ENCODE measurements around the gene NDUFAF8.

NDUFAF8 gene

DNA sequence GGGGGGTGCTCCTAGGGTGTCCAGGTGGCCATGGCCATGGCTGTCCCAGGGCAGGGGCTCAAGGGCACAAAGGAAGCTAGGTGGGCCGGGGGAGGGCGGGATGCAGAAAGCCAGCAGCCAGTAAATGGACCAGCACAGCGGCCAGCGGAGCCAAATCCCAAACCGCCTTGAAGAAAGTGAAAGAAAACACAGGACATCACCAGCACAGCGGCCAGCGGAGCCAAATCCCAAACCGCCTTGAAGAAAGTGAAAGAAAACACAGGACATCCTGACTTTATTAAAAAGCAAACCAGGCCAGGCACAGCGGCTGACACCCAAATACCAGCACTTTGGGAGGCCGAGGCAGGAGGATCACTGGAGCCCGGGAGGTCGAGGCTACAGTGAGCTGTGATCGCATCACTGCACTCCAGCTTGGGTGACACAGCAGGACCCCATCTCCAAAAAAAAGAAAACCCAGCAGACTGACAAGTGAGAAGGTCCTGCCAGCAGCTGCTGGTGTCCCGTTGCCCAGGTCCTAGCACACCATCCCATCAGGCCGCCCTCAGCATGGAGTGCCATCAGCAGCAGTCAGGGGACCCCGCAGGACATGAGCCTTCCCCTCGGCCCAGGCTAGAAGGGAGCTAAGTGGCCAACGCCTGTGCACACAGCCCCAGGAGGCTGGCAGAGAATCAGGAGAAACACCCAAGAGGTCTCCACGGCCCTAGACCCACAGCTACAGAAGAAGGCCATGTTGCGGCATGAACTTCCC is 39.0 kb downstream of the NDUFAF8 start:
- no peak for DNase-seq

DNA sequence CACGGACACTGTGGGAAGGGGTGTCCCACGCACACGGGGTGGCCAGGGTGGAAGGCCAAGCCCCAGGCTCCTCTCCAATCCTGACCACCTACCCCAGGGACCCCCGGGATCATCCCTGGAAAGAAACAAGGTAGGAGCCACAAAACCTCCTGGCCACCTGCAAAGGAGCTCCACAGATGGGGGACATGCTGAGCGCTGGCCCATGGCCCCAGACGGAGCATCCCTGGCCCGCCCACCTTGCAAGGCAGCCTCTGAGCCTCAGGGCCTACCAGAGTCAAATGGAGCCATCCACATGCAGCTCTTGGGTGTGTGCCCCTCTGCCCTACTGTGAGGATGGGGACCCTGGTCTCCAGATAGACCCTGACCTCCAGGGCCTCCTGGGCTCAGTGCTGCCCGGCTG is 39.7 kb downstream of the NDUFAF8 start:
- no peak for DNase-seq

DNA sequence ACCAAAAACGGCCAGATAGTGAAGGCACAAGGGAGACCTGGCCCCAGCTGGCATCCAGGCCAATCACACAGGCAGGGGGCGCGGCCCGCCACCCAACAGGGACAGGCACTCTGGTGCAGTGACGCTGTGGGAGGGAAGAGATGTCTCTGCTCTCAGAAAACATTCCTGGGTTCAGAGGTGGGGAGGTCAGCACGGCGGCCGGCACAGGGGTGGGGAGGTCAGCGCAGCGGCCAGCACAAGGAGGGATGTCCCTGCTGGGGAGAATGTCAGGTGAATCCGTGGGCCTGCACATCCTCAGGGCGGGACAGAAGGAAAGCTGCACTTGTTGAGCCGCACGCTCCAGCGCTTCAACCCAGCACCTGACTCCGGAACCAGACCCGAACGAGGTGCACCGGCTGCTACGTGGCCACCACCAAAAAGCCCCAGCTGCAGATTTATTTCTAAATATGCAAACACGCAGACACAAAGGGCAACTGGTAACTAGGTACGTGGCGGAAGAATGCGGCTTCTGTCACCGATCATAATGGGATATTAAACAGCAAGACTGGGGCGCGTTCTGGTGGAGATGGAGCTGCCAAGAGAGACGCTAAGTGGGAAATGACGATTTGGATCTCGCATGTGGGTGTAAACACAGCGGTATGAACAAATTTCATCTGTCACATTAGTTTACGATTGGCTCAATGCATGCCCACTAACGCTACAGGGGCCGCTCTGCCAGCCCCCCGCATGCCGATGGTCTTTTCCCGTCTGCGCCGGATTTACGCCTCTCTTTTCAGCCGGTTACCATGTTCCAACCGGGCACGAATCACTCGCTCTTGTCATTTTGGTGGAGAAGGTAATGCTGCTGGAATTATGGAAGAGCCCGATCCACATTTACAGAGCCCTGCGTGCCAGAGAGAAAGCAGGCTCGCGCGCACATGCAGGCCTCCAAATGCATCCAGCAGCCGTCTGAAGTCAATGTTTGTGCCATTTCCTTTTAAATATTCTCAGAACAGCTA is 40.5 kb downstream of the NDUFAF8 start:
- no peak for DNase-seq

DNA sequence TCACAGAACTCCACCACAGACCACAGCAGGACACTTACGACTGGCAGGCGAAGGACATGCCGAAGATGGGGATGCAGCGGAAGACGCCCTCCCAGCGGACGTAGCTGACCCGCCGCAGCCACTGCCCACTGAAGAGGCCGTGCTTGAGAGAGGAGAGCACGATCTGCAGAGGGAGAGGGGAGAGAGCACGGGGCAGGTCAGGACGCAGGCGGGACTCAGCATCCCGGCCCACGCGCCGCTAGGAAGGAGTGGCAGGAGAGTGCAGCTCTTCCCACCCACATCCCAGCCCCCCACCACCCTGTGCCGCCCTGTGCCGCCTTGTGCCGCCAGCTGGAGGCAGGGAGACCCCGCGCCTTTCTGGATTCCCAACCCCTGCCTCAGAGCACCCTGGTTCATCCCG is 41.5 kb downstream of the NDUFAF8 start:
- DNase-seq: no peak

DNA sequence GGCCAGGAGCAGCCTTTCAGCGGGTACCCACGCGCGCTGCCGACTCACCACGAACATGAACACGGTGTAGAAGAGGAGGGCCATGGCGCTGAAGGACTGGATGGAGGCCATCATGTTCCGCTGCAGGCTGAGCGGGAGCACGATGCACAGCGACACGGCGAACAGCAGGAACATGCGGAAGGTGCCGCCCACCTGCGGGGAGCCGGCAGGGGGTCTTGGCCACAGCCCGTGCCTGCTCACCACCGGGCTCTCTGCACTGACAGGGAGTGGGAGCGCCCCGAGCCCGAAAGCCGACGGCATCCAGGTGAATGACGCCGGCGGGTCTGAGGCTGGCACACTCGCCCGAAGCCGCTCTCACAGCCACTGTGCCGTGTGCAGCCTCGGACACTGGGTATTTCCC is 43.0 kb downstream of the NDUFAF8 start:
- no peak for DNase-seq

DNA sequence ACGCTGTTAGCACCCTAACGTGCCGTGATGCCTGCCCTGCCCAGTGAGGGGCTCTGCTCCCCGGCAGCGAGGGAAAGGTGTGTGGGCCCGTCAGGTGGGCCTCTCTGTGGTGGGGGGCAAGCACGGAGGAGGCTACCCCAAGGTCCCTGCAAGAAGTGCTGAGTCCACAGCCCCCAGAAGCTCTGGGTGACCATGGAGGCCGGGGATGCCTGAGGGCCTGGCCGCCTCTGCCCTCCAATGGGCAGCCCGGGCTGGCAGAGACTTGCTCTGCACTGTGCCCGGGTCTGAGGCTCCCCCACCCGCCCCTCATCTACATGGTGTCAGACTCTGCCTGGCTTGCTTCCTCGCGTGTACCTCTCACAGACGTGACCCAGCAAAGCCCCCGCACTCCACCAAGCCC is 43.8 kb downstream of the NDUFAF8 start:
- no peak for DNase-seq

DNA sequence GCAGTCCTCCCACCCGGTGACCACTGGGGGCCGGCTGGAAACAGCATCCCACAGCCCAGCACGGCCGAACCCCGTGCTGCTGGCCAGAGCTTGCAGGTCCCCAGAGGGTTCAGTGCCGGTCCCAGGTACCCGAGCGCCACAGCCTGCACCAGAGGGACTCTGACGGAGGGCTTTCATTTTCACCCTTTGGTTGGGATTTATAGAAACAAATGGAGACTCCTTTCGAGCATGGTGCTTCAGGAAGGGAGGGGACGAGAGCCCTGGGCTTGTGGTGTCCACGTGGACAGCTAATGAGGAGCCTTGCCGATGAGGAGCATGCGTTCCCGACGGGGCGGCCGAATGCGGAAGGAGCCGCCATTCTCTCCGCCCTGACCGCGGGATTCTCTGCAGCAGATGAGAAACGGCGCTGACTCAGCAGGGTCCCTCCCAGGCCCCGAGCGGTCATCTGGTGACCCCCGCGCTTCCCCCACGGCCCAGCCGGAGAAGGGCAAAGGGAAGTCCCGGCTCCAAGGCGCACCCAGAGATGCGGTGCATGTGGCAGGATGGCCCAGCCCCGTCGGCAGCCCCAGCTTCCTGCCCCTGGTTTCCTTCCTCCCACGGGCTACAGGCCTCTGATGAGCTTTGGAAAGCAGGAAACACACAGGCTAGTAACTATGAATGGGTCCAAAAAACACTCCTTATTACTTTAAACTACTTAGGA is 46.2 kb downstream of the NDUFAF8 start:
- DNase-seq: peak; percentile 56

DNA sequence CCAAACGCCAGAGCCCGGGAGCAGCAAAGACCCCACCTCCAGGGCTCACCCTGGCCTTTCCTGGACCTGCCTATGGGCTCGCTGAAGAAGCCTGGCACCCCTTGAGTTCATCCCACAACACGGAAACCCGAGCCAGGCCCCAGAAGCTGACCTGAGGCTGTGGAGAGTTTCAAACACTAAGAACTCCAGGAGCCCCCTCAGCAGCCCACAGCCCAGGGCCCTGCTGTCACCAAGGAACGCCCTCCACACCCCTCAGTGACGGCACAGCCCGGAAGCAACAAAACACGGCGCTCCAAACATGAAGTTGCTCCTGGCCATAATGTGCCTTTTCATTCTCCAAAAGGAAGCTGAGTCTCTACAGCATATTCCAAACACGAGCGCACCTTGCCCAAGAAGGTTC is 46.8 kb downstream of the NDUFAF8 start:
- DNase-seq: no peak

DNA sequence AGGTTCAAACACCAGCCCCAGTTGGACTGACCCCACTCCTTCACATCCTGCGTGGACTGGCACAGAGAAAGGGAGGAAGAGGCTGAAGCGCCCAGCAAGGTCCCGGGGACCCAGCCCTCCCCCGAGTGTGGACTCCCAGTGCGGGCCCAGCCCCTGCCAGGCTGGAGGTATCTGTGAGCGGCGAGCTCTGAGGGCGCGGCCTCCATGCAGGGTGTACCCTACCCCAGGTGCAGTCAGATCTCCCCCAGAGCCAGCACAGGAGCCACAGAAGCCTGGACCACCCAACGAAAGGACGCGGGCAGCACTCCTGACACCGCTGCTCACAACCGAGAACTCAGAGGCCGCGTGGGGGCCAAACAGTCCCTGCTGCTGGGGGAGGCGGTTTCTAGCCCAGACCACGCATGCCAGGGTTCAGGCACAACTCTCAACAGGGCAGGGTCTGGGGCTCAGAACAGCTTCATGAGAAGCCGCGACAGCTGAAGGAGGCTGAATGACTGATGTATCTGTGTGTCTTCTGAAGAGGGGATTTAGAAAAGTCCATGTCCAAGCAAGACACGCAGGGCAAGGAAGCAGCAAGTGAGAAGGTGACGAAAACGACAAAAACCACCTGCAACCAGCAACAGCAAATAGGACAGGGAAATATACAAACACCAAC is 47.5 kb downstream of the NDUFAF8 start:
- DNase-seq: no peak

DNA sequence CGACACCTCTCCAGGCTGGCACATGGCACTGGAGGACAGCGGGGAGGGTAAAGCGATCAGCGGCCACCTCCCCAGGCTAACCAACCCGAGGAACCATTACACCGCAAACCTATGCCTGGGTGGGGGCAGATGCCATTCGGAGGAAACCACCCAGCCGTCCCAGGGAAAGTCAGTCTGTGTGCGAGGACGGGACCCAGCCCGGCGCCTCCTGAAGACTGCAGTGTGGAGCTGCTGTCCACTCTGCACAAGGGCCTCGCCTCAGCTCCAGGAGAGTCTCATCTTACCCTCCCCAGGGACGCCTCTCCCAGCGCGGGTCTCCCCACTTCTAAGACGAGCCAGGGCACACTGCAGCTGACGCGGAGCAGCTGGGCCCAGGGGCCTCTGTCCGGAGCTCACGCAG is 48.0 kb downstream of the NDUFAF8 start:
- no peak for DNase-seq

DNA sequence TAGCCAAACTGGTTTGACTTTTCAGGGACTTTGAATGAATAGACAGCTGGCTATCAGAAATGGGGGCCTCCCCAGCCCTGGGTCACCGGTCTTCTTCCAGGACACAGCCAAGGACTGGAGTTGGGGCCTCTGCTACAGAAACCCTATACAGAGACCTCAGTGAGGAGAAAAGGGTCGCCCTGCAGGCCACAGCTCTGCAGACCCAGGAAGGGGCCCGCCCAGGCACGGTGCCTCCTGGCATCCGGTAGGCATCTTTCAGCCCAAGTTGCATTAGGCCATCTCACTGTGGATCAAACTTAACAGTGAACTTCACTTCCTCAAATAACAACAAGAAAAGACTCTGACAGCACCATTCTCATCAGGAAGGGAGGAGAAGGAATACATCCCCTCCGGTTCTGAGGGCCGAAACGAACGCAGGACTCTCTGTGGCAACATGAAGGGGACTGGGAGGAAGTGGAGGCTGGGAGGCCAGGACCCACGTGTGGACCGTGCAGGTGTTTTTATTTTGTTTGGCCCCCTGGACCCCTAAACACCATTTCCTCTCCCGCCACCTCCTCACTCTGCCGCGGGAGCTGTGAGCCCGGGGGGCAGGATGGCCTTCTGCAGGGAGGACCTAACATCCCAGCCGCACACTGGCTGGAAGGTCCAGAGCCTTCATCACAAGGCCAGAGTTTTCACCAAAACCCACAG is 48.8 kb downstream of the NDUFAF8 start:
- no peak for DNase-seq

DNA sequence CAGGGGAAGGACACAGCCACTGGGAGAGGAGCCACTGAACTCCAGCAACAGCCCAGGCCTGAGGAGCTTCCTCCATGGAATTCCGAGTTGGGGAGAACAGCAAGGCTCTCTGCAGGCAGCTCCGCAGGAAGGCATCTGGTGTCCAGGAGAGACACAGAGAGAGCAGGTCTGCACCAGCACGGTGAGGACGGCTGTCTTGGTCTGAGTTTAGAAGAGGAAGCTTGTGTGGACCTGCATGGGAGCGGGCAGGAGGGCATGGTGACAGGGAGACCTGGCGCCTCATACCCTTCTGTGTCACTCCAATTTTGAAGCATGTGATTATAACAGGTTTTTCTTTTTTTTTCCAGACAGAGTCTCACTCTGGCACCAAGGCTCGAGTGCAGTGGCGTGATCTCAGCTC is 49.6 kb downstream of the NDUFAF8 start:
- DNase-seq: no peak

DNA sequence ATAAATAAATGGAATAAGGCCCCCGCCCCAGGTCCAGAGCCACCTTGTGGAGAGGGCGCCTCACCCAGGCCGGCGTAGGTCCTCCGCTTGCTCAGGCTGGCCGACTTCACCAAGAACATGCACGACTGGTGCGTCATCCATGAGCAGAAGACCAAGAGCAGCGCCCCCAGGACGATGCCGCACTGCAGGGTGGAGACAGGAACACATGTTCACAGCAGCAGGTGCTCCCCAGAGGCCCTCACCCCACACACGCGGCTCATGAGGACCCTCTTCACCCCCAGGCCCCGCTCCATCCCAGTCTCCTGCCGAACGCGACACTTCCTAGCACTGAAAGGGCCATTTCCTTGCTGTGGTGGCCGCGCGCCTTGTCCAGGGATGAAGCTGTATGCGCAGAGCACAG is 50.5 kb downstream of the NDUFAF8 start:
- no peak for DNase-seq

DNA sequence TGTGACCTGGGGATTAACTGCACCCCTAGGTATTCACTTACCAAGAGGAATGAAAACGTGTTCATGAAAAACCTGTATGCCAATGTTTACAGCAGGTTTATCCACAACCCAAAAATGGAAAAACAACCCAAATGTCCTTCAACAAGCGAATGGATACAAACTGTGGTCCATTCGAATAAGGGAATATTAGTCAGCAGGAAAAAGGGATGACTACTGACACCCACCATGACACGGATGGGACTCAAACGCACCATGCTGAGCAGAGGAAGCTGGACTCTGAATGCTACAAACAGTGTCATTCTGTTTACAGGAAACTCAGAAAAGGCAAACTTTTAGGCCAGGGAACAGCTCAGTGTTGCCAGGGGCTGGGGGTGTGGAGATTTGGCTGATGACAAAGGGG is 51.1 kb downstream of the NDUFAF8 start:
- no peak for DNase-seq
